ENCODE data around the gene ZNF586.
"Not testable (repeated sequence)": the region's sequence is repeated elsewhere in the genome, so short reads cannot be mapped to it uniquely, and the experiment has no call there.

ZNF586 gene
- 12.4 to 23.5 (median 18.4) reads per million in 18 experiments for total RNA-seq

GRCh38 chr19:57769345-57770131, at the start of gene ZNF586:
Gene ZNF586, plus strand, starts transcription at chr19:57769676. Its CDS starts 167 bp downstream, at chr19:57769843.
- peak; percentile 93 to 96 for DNase-seq

- DNase-seq, result no peak
These were observed 49.5 kb upstream of the ZNF586 start for GRCh38 chr19:57719901-57720519.

- DNase-seq, result no peak
These were observed 48.6 kb upstream of the ZNF586 start for GRCh38 chr19:57720878-57721277.

- DNase-seq, result peak; percentile 33
These were observed 31.2 kb upstream of the ZNF586 start for GRCh38 chr19:57738320-57738719.

- not testable (repeated sequence) for DNase-seq
These were observed 30.7 kb upstream of the ZNF586 start for GRCh38 chr19:57738770-57739169.

- peak; percentile 93 to 97 for DNase-seq
These were observed 22.6 kb upstream of the ZNF586 start, which contains the start of gene ZNF776 for GRCh38 chr19:57746580-57747471. Gene ZNF776, plus strand, starts transcription at chr19:57746815. Its CDS starts 244 bp downstream, at chr19:57747059.

GRCh38 chr19:57747472-57747807, 22.0 kb upstream of the ZNF586 start:
- DNase-seq, result no peak

- DNase-seq, result no peak
These were observed 21.4 kb upstream of the ZNF586 start for GRCh38 chr19:57748029-57748428.

GRCh38 chr19:57754091-57754673, 15.3 kb upstream of the ZNF586 start:
- no peak for DNase-seq

- no peak for DNase-seq
These were observed 14.4 kb upstream of the ZNF586 start for GRCh38 chr19:57755031-57755430.

- DNase-seq, result no peak
These were observed 11.5 kb upstream of the ZNF586 start for GRCh38 chr19:57757941-57758340.

GRCh38 chr19:57759096-57759495, 10.4 kb upstream of the ZNF586 start:
- DNase-seq, result no peak

GRCh38 chr19:57771417-57771816, 1.9 kb downstream of the ZNF586 start:
- peak; percentile 15 to 37 for DNase-seq

GRCh38 chr19:57773488-57773887, 4.0 kb downstream of the ZNF586 start:
- no peak for DNase-seq

- DNase-seq, result no peak
These were observed 7.4 kb downstream of the ZNF586 start for GRCh38 chr19:57776764-57777296.

GRCh38 chr19:57778336-57778735, 8.9 kb downstream of the ZNF586 start:
- no peak for DNase-seq

GRCh38 chr19:57779220-57779845, 9.9 kb downstream of the ZNF586 start:
- DNase-seq, result no peak

- DNase-seq, result no peak
These were observed 16.8 kb downstream of the ZNF586 start for GRCh38 chr19:57786286-57786685.

GRCh38 chr19:57786906-57787305, 17.4 kb downstream of the ZNF586 start:
- no peak for DNase-seq

- no peak for DNase-seq
These were observed 18.7 kb downstream of the ZNF586 start for GRCh38 chr19:57788114-57788692.

- no peak for DNase-seq
These were observed 19.8 kb downstream of the ZNF586 start for GRCh38 chr19:57789288-57789687.
